ENCODE data around the gene CD244.
"Not testable (repeated sequence)": the region's sequence is repeated elsewhere in the genome, so short reads cannot be mapped to it uniquely, and the experiment has no call there.

The CD244 gene

GRCh38 chr1:160877221-160877620, 14.5 kb upstream of the CD244 start:
- DNase-seq (ENCODE audit: insufficient read length, low spot score), result no peak
- FAIRE-seq, result no peak
- TF ChIP-seq CTCF (IDR thresholded peaks at IDR 0.05; ENCODE audit: insufficient read depth, missing control alignments), result no peak

DNA sequence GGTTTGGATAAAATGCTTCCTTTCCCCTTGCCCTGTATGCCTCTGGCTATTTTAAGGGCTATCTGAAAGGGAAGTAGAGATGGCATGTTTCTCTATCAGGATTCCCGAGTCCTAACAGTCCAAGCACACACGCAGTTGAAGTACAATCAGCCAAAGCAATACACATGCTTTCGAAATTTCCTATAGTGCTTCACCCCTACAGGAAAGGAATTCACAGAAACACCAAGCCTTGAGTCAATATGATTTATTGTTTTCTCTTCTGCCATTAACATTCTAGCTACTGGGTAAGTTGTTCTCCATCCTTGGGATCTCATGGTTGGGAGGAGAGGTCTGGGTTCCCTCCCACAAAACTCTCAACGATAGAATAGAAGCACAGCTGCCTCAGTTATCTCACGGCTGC, 13.6 kb upstream of the CD244 start:
- no peak for TF ChIP-seq CTCF (IDR thresholded peaks at IDR 0.05; ENCODE audit: insufficient read depth, missing control alignments)
- DNase-seq (ENCODE audit: insufficient read length, low spot score), result no peak
- no peak for FAIRE-seq

DNA sequence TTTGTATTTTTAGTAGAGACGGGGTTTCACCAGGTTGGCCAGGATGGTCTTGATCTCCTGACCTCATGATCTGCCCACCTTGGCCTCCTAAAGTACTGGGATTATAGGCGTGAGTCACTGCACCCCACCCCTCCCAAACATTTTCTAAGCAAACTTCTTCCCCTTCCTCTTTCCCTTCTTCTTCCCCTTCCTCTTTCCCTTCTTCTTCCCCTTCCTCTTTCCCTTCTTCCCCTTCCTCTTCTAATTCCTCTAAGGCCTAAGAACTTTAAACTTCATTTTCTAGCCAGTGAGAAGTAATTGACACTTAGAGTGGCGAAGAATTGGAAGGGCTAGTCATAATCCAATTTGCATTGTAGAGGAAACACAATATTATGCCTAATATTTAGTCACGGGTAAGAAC, 12.9 kb upstream of the CD244 start:
- FAIRE-seq; DNase-seq (ENCODE audit: insufficient read length, low spot score): not testable (repeated sequence)

DNA sequence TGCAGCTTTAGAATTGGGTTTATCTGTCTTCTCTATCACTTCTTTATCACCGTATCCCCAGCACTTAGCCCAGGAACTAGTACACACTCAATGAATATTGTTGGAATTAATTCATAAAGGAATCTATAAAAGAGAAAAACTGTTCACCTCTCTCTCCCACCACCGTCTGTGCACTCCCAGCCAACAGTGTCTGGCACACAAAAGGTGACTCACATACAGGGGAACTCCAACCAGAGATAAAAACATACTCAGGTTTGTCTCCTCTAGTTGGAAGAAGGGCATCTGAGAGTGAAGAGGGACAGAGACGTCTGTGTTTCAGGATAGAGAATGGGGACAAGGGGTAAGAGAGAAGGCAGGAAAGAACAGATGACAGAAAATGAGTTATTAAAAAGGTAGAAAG, 12.2 kb upstream of the CD244 start:
- TF ChIP-seq CTCF (IDR thresholded peaks at IDR 0.05; ENCODE audit: insufficient read depth, missing control alignments), result no peak
- DNase-seq (ENCODE audit: insufficient read length, low spot score), result no peak
- FAIRE-seq, result no peak

GRCh38 chr1:160868141-160868540, 5.5 kb upstream of the CD244 start:
- no peak for DNase-seq (ENCODE audit: insufficient read length, low spot score)
- FAIRE-seq, result no peak
- no peak for TF ChIP-seq CTCF (IDR thresholded peaks at IDR 0.05; ENCODE audit: insufficient read depth, missing control alignments)

GRCh38 chr1:160867651-160868050, 5.0 kb upstream of the CD244 start:
- not testable (repeated sequence) for FAIRE-seq

GRCh38 chr1:160866695-160867260, 4.1 kb upstream of the CD244 start:
- DNase-seq (ENCODE audit: insufficient read length, low spot score) (no peak), FAIRE-seq (no peak)
- no peak for TF ChIP-seq CTCF (IDR thresholded peaks at IDR 0.05; ENCODE audit: insufficient read depth, missing control alignments)

More at GRCh38 chr1:160867651-160868050, 5.0 kb upstream of the CD244 start:
- not testable (repeated sequence) for DNase-seq (ENCODE audit: insufficient read length, low spot score)

- TF ChIP-seq CTCF (IDR thresholded peaks at IDR 0.05; ENCODE audit: insufficient read depth, missing control alignments), result no peak
- FAIRE-seq (no peak), DNase-seq (ENCODE audit: insufficient read length, low spot score) (no peak)
These were observed 3.5 kb upstream of the CD244 start for GRCh38 chr1:160866001-160866694.

All from D721Med (cell line).